ENCODE data around the gene SNUPN. TPM values are rescaled to one million over a fixed set of nuclear protein-coding genes. Genes with fewer than 3 reads are reported as not detected.
"Not testable (repeated sequence)": the region's sequence is repeated elsewhere in the genome, so short reads cannot be mapped to it uniquely, and the experiment has no call there.

Gene SNUPN
- total and polyA plus RNA-seq, 2 donors (not counting 1 experiment from before 2014, with no cell fraction given), result 32.1 to 32.7 TPM

DNA sequence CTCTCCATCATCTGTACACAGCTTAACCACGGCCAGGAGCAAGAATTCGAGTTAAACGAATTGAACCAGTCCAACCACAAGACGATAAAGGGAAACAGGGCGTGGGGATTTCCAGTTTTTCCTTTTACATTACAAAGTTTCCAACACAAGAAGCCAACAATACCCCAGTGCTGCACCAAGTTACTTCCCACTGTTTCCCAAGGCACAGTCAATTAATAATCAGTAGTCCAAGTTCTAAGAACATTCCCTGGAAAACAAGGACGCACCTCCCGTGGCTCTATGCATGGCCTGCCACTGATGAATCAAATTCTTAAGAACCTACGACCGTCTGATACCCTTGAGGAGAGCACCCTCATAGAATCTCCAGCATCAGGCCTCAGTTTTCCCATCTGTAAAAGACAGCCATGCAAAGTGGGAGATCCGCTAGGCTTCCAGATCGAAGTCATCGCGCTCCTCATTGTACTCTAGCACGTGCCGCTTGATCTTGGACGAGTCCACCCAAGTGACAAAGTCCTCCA, 13.7 kb upstream of the SNUPN start:
- H3K9me3 ChIP-seq (ENCODE audit: control insufficient read depth, insufficient read depth, low read depth, low read length), result no peaks in the 10 kb centered on the region
- H3K9ac ChIP-seq (ENCODE audit: insufficient read depth, low read length), result peak overlapping the region; percentile 88
- peak overlapping the region; percentile 92 for H2AFZ ChIP-seq (ENCODE audit: low read length)
- no peaks in the 10 kb centered on the region for H3K27me3 ChIP-seq (ENCODE audit: control insufficient read depth, insufficient read depth, low read length)
- H3K4me2 ChIP-seq (ENCODE audit: extremely low read depth, insufficient read depth, low read length), result peak overlapping the region; percentile 89
- no peaks in the 10 kb centered on the region for H3K36me3 ChIP-seq (ENCODE audit: control insufficient read depth, insufficient read depth, low read length)
- H3K27ac ChIP-seq (ENCODE audit: insufficient read depth, low read length), result peak overlapping the region; percentile 92
- peak overlapping the region; percentile 84 to 97 (median 92) for H3K4me3 ChIP-seq (replicated peaks in 1 of 4; ENCODE audit: control extremely low read depth in 1 of 4, insufficient read depth in 1 of 4, low read depth in 3 of 4, low read length in 4 of 4)
- peaks cover 3% of the 10 kb centered on the region for H3K4me1 ChIP-seq (ENCODE audit: control insufficient read depth, extremely low read depth, insufficient read depth, low read length)
- peak in 1 of 2 donors; percentile 46 for DNase-seq (ENCODE audit: low read depth in 2 of 2)
- H4K20me1 ChIP-seq (ENCODE audit: control insufficient read depth, extremely low read depth, insufficient read depth, low read length), result no peaks in the 10 kb centered on the region
- TF ChIP-seq, protein P1, sequence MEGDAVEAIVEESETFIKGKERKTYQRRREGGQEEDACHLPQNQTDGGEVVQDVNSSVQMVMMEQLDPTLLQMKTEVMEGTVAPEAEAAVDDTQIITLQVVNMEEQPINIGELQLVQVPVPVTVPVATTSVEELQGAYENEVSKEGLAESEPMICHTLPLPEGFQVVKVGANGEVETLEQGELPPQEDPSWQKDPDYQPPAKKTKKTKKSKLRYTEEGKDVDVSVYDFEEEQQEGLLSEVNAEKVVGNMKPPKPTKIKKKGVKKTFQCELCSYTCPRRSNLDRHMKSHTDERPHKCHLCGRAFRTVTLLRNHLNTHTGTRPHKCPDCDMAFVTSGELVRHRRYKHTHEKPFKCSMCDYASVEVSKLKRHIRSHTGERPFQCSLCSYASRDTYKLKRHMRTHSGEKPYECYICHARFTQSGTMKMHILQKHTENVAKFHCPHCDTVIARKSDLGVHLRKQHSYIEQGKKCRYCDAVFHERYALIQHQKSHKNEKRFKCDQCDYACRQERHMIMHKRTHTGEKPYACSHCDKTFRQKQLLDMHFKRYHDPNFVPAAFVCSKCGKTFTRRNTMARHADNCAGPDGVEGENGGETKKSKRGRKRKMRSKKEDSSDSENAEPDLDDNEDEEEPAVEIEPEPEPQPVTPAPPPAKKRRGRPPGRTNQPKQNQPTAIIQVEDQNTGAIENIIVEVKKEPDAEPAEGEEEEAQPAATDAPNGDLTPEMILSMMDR (conservative IDR thresholded peaks at IDR 0.05 in 1 of 2, IDR thresholded peaks at IDR 0.05 in 1 of 2; ENCODE audit: low read depth in 1 of 2, low read length in 2 of 2), result no peak
- no peak for TF ChIP-seq EZH2 (IDR thresholded peaks at IDR 0.05; ENCODE audit: low read length, missing control alignments)
- H3K79me2 ChIP-seq (ENCODE audit: control insufficient read depth, insufficient read depth, low read length), result peaks cover 27% of the 10 kb centered on the region

DNA sequence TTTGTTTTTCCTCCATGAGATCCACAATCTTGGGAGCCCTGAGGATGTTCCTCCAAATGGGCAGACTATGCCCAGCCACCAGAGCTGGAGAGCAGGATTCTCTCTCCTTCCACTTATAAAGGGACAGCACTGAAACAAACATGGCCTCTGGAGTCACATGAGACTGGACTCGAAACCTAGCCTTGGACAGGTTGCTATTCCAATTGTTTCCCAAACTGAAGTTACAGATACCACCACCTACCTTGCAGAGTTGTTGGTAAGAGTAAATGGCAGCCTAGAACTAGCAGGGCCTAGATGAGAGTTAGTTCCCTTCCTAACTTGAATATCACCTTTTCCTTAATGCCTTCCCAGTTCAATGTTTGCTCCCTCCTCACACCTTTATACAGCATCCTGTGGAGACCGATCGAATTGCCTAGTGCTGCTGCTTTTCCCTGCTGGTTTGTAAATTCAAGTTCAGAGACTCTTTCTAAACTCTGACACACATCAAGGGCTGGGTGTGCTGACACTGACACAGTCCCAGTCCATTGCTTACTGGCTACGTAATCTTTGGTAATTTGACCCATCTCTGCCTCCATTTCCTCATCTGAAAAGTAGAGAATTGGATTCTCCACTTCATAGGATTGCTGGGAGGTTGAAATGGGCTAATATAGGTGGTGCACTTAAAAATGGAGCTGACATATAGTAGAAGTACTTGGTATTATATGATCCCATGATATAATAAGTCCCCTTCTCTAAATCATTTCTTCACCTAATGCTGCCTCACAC, 11.9 kb upstream of the SNUPN start:
- H3K9ac ChIP-seq (ENCODE audit: insufficient read depth, low read length), result no peak overlapping the region
- H3K79me2 ChIP-seq (ENCODE audit: control insufficient read depth, insufficient read depth, low read length), result peaks cover 27% of the 10 kb centered on the region
- DNase-seq (ENCODE audit: low read depth in 2 of 2), result no peak
- no peak overlapping the region for H3K27ac ChIP-seq (ENCODE audit: insufficient read depth, low read length)
- H3K4me3 ChIP-seq (replicated peaks in 1 of 4; ENCODE audit: control extremely low read depth in 1 of 4, insufficient read depth in 1 of 4, low read depth in 3 of 4, low read length in 4 of 4), result peak overlapping the region in 3 of 4 experiments; percentile 32 to 97 (median 92)
- peaks cover 3% of the 10 kb centered on the region for H3K4me1 ChIP-seq (ENCODE audit: control insufficient read depth, extremely low read depth, insufficient read depth, low read length)
- H4K20me1 ChIP-seq (ENCODE audit: control insufficient read depth, extremely low read depth, insufficient read depth, low read length), result no peaks in the 10 kb centered on the region
- H3K9me3 ChIP-seq (ENCODE audit: control insufficient read depth, insufficient read depth, low read depth, low read length), result no peaks in the 10 kb centered on the region
- H3K27me3 ChIP-seq (ENCODE audit: control insufficient read depth, insufficient read depth, low read length), result no peaks in the 10 kb centered on the region
- no peaks in the 10 kb centered on the region for H3K36me3 ChIP-seq (ENCODE audit: control insufficient read depth, insufficient read depth, low read length)
- H2AFZ ChIP-seq (ENCODE audit: low read length), result no peak overlapping the region
- peak overlapping the region; percentile 89 for H3K4me2 ChIP-seq (ENCODE audit: extremely low read depth, insufficient read depth, low read length)
- TF ChIP-seq, protein P1 (conservative IDR thresholded peaks at IDR 0.05 in 1 of 2, IDR thresholded peaks at IDR 0.05 in 1 of 2; ENCODE audit: low read depth in 1 of 2, low read length in 2 of 2), result no peak
- TF ChIP-seq EZH2 (IDR thresholded peaks at IDR 0.05; ENCODE audit: low read length, missing control alignments), result no peak

DNA sequence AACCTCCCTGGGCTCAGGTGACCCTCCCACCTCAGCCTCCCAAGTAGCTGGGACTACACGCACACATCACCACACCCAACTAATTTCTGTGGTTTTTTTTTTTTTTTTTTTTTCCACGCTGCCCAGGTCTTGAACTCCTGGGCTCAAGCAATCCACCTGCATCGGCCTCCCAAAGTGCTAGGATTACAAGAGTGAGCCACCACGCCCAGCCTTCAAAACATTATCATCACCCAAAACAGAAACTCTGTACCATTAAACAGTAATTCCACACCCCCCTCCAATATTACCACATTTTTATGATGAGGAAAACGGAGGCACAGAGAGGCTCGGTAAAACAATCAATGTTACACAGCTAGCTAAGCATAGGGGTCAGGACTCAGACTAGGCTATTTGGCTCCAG, 10.5 kb upstream of the SNUPN start:
- no peaks in the 10 kb centered on the region for H3K9me3 ChIP-seq (ENCODE audit: control insufficient read depth, insufficient read depth, low read depth, low read length)
- TF ChIP-seq, protein P1 (conservative IDR thresholded peaks at IDR 0.05 in 1 of 2, IDR thresholded peaks at IDR 0.05 in 1 of 2; ENCODE audit: low read depth in 1 of 2, low read length in 2 of 2), result no peak
- no peak for TF ChIP-seq EZH2 (IDR thresholded peaks at IDR 0.05; ENCODE audit: low read length, missing control alignments)
- no peaks in the 10 kb centered on the region for H3K27me3 ChIP-seq (ENCODE audit: control insufficient read depth, insufficient read depth, low read length)
- H3K36me3 ChIP-seq (ENCODE audit: control insufficient read depth, insufficient read depth, low read length), result no peaks in the 10 kb centered on the region
- DNase-seq (ENCODE audit: low read depth in 2 of 2), result no peak
- no peak overlapping the region for H2AFZ ChIP-seq (ENCODE audit: low read length)
- H3K4me3 ChIP-seq (replicated peaks in 1 of 4; ENCODE audit: control extremely low read depth in 1 of 4, insufficient read depth in 1 of 4, low read depth in 3 of 4, low read length in 4 of 4), result no peak overlapping the region
- H3K79me2 ChIP-seq (ENCODE audit: control insufficient read depth, insufficient read depth, low read length), result peaks cover 27% of the 10 kb centered on the region
- no peak overlapping the region for H3K9ac ChIP-seq (ENCODE audit: insufficient read depth, low read length)
- H3K4me1 ChIP-seq (ENCODE audit: control insufficient read depth, extremely low read depth, insufficient read depth, low read length), result peaks cover 3% of the 10 kb centered on the region
- H4K20me1 ChIP-seq (ENCODE audit: control insufficient read depth, extremely low read depth, insufficient read depth, low read length), result no peaks in the 10 kb centered on the region
- H3K27ac ChIP-seq (ENCODE audit: insufficient read depth, low read length), result no peak overlapping the region
- H3K4me2 ChIP-seq (ENCODE audit: extremely low read depth, insufficient read depth, low read length), result no peak overlapping the region

DNA sequence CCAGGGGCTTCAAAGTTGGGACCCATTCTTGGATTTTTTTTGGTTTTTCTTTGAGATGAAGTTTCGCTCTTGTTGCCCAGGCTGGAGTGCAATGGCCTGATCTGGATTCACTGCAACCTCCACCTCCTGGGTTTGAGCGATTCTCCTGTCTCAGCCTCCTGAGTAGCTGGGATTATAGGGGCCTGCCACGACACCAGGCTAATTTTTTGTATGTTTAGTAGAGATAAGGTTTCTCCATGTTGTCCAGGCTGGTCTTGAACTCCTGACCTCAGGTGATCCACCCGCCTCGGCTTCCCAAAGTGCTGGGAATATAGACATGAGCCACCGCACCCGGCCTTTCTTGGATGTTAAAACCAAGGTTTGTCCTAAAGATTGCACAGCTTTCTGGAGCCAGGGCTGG, 8.4 kb upstream of the SNUPN start:
- not testable (repeated sequence) for H3K36me3 ChIP-seq (ENCODE audit: control insufficient read depth, insufficient read depth, low read length); H3K9ac ChIP-seq (ENCODE audit: insufficient read depth, low read length); H3K4me3 ChIP-seq (replicated peaks in 1 of 4; ENCODE audit: control extremely low read depth in 1 of 4, insufficient read depth in 1 of 4, low read depth in 3 of 4, low read length in 4 of 4); H3K27me3 ChIP-seq (ENCODE audit: control insufficient read depth, insufficient read depth, low read length); H2AFZ ChIP-seq (ENCODE audit: low read length); DNase-seq (ENCODE audit: low read depth in 2 of 2); H3K9me3 ChIP-seq (ENCODE audit: control insufficient read depth, insufficient read depth, low read depth, low read length); H3K27ac ChIP-seq (ENCODE audit: insufficient read depth, low read length); H3K4me2 ChIP-seq (ENCODE audit: extremely low read depth, insufficient read depth, low read length); H4K20me1 ChIP-seq (ENCODE audit: control insufficient read depth, extremely low read depth, insufficient read depth, low read length); H3K4me1 ChIP-seq (ENCODE audit: control insufficient read depth, extremely low read depth, insufficient read depth, low read length)
- peaks cover 16% of the 10 kb centered on the region for H3K79me2 ChIP-seq (ENCODE audit: control insufficient read depth, insufficient read depth, low read length)
